ENCODE measurements around the gene NLRP9. TPM values are rescaled to one million over a fixed set of nuclear protein-coding genes. Genes with fewer than 3 reads are reported as not detected.
"Not testable (repeated sequence)": the region's sequence is repeated elsewhere in the genome, so short reads cannot be mapped to it uniquely, and the experiment has no call there.

NLRP9 gene
- total RNA-seq, 1 donor: not detected

DNA sequence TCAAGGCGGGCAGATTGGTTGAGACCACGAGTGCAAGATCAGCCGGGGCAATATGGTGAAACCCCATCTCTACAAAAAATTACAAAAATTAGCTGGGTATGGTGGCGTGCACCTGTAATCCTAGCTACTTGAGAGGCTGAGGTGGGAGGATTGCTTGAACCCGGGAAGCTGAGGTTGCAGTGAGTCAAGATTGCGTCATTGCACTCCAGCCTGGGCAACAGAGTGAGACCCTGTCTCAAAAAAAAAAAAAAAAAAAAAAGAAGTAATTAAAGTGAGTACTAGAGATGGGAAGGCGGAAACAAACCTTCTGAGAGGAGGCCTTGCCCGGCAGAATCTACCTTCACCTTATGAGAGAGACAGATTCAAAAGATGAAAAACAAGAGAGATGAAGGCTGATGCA, 14.7 kb downstream of the NLRP9 start:
- no peaks in the 10 kb centered on the region for H3K36me3 ChIP-seq (ENCODE audit: insufficient read depth, low read length)
- DNase-seq (ENCODE audit: insufficient read length, low spot score, missing footprints): no peak
- H3K4me1 ChIP-seq (ENCODE audit: insufficient read depth, low read length): no peaks in the 10 kb centered on the region
- H3K27me3 ChIP-seq (ENCODE audit: insufficient read depth, low read length): no peaks in the 10 kb centered on the region
- TF ChIP-seq CTCF (IDR thresholded peaks at IDR 0.05; ENCODE audit: extremely low read depth, low read depth, low read length): no peak
- no peak overlapping the region for H3K4me2 ChIP-seq (ENCODE audit: insufficient read depth, low read length)
- no peaks in the 10 kb centered on the region for H4K20me1 ChIP-seq (ENCODE audit: insufficient read depth, low read length)
- H3K4me3 ChIP-seq (ENCODE audit: insufficient read depth, low read length): no peak overlapping the region
- H3K27ac ChIP-seq (ENCODE audit: low read depth, low read length): no peak overlapping the region
- no peak overlapping the region for H2AFZ ChIP-seq (ENCODE audit: low read length)
- H3K9me3 ChIP-seq (ENCODE audit: low read depth, low read length): no peaks in the 10 kb centered on the region
- H3K79me2 ChIP-seq (ENCODE audit: insufficient read depth, low read length): no peaks in the 10 kb centered on the region

GRCh38 chr19:55720801-55721200, 17.4 kb downstream of the NLRP9 start:
- Histone ChIP-seq H3K4me2 (ENCODE audit: insufficient read depth, low read length) (no peak overlapping the region), H3K4me1 (ENCODE audit: insufficient read depth, low read length) (no peaks in the 10 kb centered on the region), H3K79me2 (ENCODE audit: insufficient read depth, low read length) (no peaks in the 10 kb centered on the region), H3K27ac (ENCODE audit: low read depth, low read length) (no peak overlapping the region), H3K9me3 (ENCODE audit: low read depth, low read length) (no peaks in the 10 kb centered on the region), H2AFZ (ENCODE audit: low read length) (no peak overlapping the region), H3K4me3 (ENCODE audit: insufficient read depth, low read length) (no peak overlapping the region), H3K36me3 (ENCODE audit: insufficient read depth, low read length) (no peaks in the 10 kb centered on the region), H3K27me3 (ENCODE audit: insufficient read depth, low read length) (no peaks in the 10 kb centered on the region), H4K20me1 (ENCODE audit: insufficient read depth, low read length) (no peaks in the 10 kb centered on the region)
- no peak for DNase-seq (ENCODE audit: insufficient read length, low spot score, missing footprints)
- no peak for TF ChIP-seq CTCF (IDR thresholded peaks at IDR 0.05; ENCODE audit: extremely low read depth, low read depth, low read length)

DNA sequence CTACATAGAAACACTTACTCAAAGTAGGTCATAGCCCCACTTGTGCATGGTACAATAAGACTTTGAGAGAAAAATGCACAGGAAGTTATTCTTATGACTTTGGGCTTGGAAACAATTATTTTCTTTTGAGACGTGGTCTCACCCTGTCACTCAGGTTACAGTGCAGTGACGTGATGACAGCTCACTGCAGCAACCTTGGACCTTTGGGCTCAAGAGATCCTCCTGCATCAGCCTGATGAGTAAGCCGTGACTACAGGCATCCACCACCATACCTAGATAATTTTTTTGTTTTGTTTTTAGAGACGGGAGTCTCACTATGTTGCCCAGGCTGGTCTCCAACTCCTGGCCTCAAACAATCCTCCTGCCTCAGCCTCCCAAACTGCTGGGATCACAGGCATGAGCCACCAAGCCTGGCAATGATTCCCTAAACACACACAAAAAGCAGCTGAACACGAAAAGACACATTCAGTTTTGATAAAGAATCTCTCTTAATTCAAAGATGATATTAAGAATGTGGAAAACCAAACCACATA, 17.9 kb downstream of the NLRP9 start:
- H3K36me3 ChIP-seq (ENCODE audit: insufficient read depth, low read length): no peaks in the 10 kb centered on the region
- no peak for DNase-seq (ENCODE audit: insufficient read length, low spot score, missing footprints)
- H3K4me2 ChIP-seq (ENCODE audit: insufficient read depth, low read length): no peak overlapping the region
- no peaks in the 10 kb centered on the region for H4K20me1 ChIP-seq (ENCODE audit: insufficient read depth, low read length)
- H2AFZ ChIP-seq (ENCODE audit: low read length): no peak overlapping the region
- no peaks in the 10 kb centered on the region for H3K9me3 ChIP-seq (ENCODE audit: low read depth, low read length)
- no peak overlapping the region for H3K4me3 ChIP-seq (ENCODE audit: insufficient read depth, low read length)
- H3K27me3 ChIP-seq (ENCODE audit: insufficient read depth, low read length): no peaks in the 10 kb centered on the region
- H3K79me2 ChIP-seq (ENCODE audit: insufficient read depth, low read length): no peaks in the 10 kb centered on the region
- no peaks in the 10 kb centered on the region for H3K4me1 ChIP-seq (ENCODE audit: insufficient read depth, low read length)
- no peak overlapping the region for H3K27ac ChIP-seq (ENCODE audit: low read depth, low read length)
- no peak for TF ChIP-seq CTCF (IDR thresholded peaks at IDR 0.05; ENCODE audit: extremely low read depth, low read depth, low read length)

GRCh38 chr19:55717879-55718711, 20.1 kb downstream of the NLRP9 start:
- not testable (repeated sequence) for H2AFZ ChIP-seq (ENCODE audit: low read length); H3K27me3 ChIP-seq (ENCODE audit: insufficient read depth, low read length); H3K27ac ChIP-seq (ENCODE audit: low read depth, low read length)

More at GRCh38 chr19:55717879-55718711, 20.1 kb downstream of the NLRP9 start:
- not testable (repeated sequence) for H3K36me3 ChIP-seq (ENCODE audit: insufficient read depth, low read length); DNase-seq (ENCODE audit: insufficient read length, low spot score, missing footprints); H4K20me1 ChIP-seq (ENCODE audit: insufficient read depth, low read length); H3K79me2 ChIP-seq (ENCODE audit: insufficient read depth, low read length); H3K4me3 ChIP-seq (ENCODE audit: insufficient read depth, low read length); H3K4me2 ChIP-seq (ENCODE audit: insufficient read depth, low read length); H3K9me3 ChIP-seq (ENCODE audit: low read depth, low read length); H3K4me1 ChIP-seq (ENCODE audit: insufficient read depth, low read length)

All from osteoblast (primary cell).